ENCODE measurements around the gene CDC42EP2.

GRCh38 chr11:65316227-65317024 is 1.8 kb downstream of the CDC42EP2 start:
- TF ChIP-seq CTCF (IDR thresholded peaks at IDR 0.05) (no peak), POLR2A (IDR thresholded peaks at IDR 0.05) (no peak)

All from lower leg skin (tissue), 3 donors.